ENCODE results near the gene CDCA3.

DNA sequence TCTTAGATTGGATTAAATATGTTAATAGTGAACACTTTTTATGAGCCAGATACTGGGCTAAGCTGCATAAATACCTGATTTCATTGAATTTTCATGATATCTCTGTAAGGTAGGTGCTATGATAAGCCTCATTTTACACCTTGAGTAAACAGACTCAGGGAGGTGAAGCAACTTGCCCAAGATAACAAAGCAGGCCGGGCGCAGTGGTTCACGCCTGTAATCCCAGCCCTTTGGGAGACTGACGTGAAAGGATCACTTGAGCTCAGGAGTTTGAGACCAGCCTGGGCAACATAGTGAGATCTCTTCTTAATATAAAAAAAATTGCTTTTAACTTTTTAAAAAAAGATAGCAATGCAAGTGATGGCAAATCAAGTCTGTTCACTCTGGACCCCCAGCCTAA, 9.0 kb downstream of the CDCA3 start:
- TF ChIP-seq CTCF (conservative IDR thresholded peaks at IDR 0.05; ENCODE audit: low read length) (no peak), EZH2phosphoT487 (IDR thresholded peaks at IDR 0.05; ENCODE audit: borderline replicate concordance, low read depth, low read length) (no peak)

Measured in OCI-LY7 (cell line).